Measurements from ENCODE around the gene RPUSD4. TPM values are rescaled to one million over a fixed set of nuclear protein-coding genes. Genes with fewer than 3 reads are reported as not detected.

The RPUSD4 gene
- total RNA-seq, 1 experiment from 2014 or later: 42.9 TPM

DNA sequence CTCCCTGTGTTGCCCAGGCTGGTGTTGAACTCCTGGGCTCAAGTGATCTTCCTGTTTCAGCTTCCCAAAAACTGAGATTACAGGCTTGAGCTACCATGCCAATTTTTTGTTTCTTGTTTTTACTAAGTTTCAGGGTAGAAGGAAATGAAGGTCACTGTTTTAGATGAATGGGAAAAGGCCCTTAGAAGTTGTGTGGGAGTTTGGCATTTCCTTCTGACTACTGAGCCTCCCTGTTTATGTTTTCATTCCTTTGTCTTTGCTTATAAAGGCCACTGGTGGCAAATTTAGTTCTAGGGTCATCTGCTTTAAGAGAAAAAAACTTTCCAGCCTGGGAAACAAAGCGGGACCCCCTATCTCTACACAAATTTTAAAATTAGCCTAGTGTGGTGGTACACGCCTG is 35.2 kb upstream of the RPUSD4 start:
- Histone ChIP-seq H4K91ac (ENCODE audit: insufficient read length, low read depth, low read length) (no peak overlapping the region), H3K23me2 (ENCODE audit: insufficient read length, low read depth, low read length, poor library complexity, severe bottlenecking) (no peaks in the 10 kb centered on the region), H2AFZ (ENCODE audit: low read length) (no peak overlapping the region), H2BK20ac (ENCODE audit: low read depth, low read length, poor library complexity, severe bottlenecking) (no peak overlapping the region), H3K4ac (ENCODE audit: low read depth, low read length) (no peak overlapping the region), H3K9ac (ENCODE audit: extremely low read depth, insufficient read length, low read length) (no peak overlapping the region), H4K20me1 (ENCODE audit: control insufficient read depth, insufficient read depth, insufficient read length) (no peaks in the 10 kb centered on the region), H3K14ac (ENCODE audit: insufficient read depth, low read length) (no peak overlapping the region), H3K18ac (ENCODE audit: insufficient read length, low read depth, low read length) (no peak overlapping the region), H2BK5ac (ENCODE audit: insufficient read length, low read length) (no peak overlapping the region), H2BK12ac (ENCODE audit: insufficient read length, low read depth, low read length) (no peak overlapping the region), H3K4me2 (ENCODE audit: insufficient read depth, insufficient read length, low read length) (no peak overlapping the region), H2BK15ac (ENCODE audit: low read depth, low read length) (no peak overlapping the region), H3K27me3 (ENCODE audit: insufficient read depth, low read length) (no peaks in the 10 kb centered on the region; the same call in 1 of the 2 replicates), H3K4me1 (ENCODE audit: insufficient read depth, low read length) (no peaks in the 10 kb centered on the region), H3T11ph (ENCODE audit: low read length) (no peak overlapping the region), H3K9me3 (ENCODE audit: control insufficient read depth, low read depth, low read length) (no peaks in the 10 kb centered on the region), H3K27ac (ENCODE audit: insufficient read length, low read depth, low read length) (no peak overlapping the region), H3K79me2 (ENCODE audit: insufficient read depth, low read length) (no peaks in the 10 kb centered on the region), H2AK5ac (ENCODE audit: insufficient read length, low read length) (no peak overlapping the region), H3K56ac (ENCODE audit: insufficient read length, low read depth, low read length) (no peak overlapping the region), H3K79me1 (ENCODE audit: insufficient read depth, low read depth, low read length, poor library complexity, severe bottlenecking) (no peaks in the 10 kb centered on the region), H3K23ac (ENCODE audit: insufficient read length, low read depth, low read length) (no peak overlapping the region), H4K5ac (ENCODE audit: insufficient read length, low read depth, low read length) (no peak overlapping the region), H4K8ac (replicated peaks; ENCODE audit: insufficient read length, low read depth, low read length) (no peak overlapping the region), H2BK120ac (ENCODE audit: low read depth, low read length, poor library complexity, severe bottlenecking) (no peak overlapping the region)
- TF ChIP-seq, protein P1, sequence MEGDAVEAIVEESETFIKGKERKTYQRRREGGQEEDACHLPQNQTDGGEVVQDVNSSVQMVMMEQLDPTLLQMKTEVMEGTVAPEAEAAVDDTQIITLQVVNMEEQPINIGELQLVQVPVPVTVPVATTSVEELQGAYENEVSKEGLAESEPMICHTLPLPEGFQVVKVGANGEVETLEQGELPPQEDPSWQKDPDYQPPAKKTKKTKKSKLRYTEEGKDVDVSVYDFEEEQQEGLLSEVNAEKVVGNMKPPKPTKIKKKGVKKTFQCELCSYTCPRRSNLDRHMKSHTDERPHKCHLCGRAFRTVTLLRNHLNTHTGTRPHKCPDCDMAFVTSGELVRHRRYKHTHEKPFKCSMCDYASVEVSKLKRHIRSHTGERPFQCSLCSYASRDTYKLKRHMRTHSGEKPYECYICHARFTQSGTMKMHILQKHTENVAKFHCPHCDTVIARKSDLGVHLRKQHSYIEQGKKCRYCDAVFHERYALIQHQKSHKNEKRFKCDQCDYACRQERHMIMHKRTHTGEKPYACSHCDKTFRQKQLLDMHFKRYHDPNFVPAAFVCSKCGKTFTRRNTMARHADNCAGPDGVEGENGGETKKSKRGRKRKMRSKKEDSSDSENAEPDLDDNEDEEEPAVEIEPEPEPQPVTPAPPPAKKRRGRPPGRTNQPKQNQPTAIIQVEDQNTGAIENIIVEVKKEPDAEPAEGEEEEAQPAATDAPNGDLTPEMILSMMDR (conservative IDR thresholded peaks at IDR 0.05): no peak
- no CpG with 5 or more reads among the region's 2 CpGs for WGBS (ENCODE audit: extremely low coverage, insufficient read length, low lambda C conversion rate)
- no peak for DNase-seq
- Mint-ChIP-seq H3K27me3 (ENCODE audit: low read depth) (no peaks in the 10 kb centered on the region), H3K4me3 (no peak overlapping the region), H3K27ac (no peak overlapping the region), H3K36me3 (ENCODE audit: insufficient read depth in 1 of 3, low read depth in 3 of 3) (peaks cover 19 to 61% (median 56%) of the 10 kb centered on the region in 3 experiments), H3K4me1 (no peaks in the 10 kb centered on the region), H3K9me3 (no peaks in the 10 kb centered on the region)
